SW480 (cell line): ENCODE results near the gene VLDLR.
"Not testable (repeated sequence)": the region's sequence is repeated elsewhere in the genome, so short reads cannot be mapped to it uniquely, and the experiment has no call there.

Source experiments
- DNase-seq: peaks from one replicate; pipeline ENCODE4 v3.0.0-alpha.2; 2016; ENCODE audit warnings: low spot score

Gene VLDLR

DNA sequence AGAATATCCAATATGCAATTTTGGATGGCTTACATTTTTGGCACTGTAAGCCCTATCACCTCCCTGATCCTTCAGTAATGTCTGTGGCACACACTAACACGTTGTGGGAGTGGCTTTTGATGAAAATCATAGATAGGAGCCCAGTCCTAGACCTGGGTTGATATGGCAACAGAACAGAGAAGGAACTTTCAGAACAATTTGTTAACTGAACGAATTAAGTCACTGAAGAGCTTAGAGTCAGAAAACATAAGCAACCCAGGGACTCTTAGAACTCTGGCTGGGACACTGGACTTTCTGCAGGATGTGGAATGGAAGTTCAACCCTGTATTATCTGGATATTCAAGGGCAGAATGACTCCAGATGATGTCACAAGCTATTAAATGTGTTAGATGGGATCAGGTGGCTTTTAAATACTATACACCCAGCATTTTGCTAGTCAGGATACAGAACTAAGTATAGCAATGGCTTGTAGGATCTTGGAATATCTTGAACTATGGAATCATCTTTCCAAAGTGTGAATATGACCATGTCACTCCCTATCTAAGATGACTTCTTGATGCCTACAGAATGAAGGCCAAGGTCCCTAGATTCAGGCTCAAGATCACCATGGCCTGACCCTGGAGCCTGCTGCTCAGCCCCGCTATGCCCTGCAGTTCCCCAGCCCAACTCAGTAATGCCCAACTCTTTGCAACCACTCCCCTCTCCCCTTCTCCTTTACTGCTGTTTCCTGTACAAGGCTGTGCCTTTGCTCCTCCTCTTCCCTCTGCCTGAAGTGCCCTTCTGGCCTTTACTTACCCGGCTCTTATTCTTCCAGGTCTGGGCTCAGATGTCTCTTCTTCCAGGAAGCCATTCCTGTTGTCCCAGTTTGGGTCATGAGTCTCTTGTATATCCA lies 42.8 kb downstream of the VLDLR start:
- DNase-seq, result no peak

- DNase-seq, result no peak
Measured at GRCh38 chr9:2666569-2666968, 45.0 kb downstream of the VLDLR start.

- DNase-seq, result no peak
Measured at GRCh38 chr9:2673161-2673560, 51.6 kb downstream of the VLDLR start.

DNA sequence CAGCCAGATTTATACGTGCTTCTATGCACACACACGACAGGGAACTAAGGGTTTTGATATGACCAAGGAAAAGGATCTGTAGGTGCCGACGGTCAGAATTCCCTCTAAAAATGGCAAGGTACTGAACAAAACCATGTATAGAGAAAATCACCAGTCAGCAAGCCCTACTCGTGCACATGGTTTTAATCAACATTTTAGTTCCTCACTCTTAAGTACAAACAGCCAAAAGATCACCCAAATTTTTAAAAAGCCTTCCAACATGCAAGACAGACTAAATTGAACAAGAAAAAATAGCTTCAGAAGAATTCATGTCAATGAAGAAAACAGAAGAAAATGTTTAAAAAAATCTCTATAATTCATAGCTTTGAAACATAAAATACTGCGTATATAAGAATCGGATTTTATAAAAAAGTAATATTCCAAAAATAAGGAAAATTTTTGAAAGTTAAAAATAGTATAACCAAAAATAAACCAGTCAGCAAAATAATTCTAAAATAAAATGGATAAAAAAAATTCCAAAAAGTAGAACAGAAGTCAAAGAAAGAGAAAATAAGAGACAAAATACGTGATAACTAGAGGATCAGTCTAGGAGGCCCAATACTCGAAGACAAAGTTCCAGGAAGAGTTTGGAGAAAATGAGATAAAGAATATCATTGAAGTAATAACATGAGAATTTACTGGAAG lies 52.7 kb downstream of the VLDLR start:
- DNase-seq, result no peak

GRCh38 chr9:2675834-2676233 lies 54.2 kb downstream of the VLDLR start:
- no peak for DNase-seq

DNA sequence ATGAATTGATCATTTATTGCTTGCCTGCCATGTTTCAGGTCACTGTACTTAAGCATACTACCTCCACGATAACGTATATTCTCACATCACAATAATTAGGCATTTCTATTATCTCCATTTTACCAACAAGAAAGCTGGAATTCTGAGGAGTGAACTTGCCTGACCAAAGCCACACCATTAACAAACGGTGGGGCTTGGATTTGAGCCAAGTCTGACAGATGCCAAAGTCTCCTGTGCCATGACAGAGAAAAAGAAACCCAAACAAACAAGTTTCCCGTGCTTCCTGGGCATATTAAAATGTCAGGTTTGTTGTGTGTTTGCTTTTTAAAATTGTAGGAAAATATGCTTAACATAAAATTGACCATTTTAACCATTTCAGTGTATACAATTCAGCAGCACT lies 54.9 kb downstream of the VLDLR start:
- DNase-seq, result no peak

- DNase-seq, result no peak
Measured at GRCh38 chr9:2677915-2678889, 56.6 kb downstream of the VLDLR start.

- no peak for DNase-seq
Measured at GRCh38 chr9:2679011-2679410, 57.4 kb downstream of the VLDLR start.

DNA sequence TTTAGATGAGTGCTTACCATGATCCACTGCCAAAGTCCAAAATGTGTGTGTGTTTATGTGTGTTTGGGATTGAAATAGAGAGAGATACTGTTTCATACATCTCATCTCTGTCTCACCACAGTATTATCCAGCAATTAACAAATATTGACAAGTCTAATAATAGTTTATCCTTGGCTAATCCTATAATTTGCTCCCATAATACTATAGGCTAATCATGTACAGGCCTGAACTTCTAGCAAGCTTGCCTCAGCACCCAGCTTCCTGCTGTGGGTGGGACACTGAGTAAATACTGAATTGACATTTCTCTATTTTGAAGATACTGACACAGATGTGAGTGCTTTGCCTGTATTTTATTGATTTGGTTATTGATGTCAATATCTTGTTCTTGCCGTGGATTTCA lies 60.4 kb downstream of the VLDLR start:
- DNase-seq, result no peak

- no peak for DNase-seq
Measured at GRCh38 chr9:2686911-2687310, 65.3 kb downstream of the VLDLR start.

DNA sequence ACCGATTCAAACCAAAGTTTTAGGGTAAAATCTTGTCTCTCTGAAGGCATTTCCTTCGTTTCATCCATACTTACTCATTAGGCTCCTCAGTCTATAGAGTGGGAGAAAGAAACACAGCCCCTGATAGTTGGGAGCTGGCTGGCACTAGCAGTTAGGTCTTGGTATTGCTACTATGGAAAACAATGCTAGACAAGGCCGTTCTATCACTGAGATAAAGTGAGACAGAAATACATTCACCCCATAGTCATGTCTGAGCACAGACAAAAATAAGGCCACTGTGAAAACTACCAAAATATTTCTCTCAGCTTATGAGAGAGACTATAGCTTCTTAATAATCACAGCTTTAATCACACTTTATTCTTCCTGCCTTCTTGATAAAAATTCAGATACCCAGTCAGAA lies 67.0 kb downstream of the VLDLR start:
- no peak for DNase-seq

GRCh38 chr9:2691212-2691611 lies 69.6 kb downstream of the VLDLR start:
- DNase-seq, result no peak

- no peak for DNase-seq
Measured at GRCh38 chr9:2691626-2692025, 70.0 kb downstream of the VLDLR start.

DNA sequence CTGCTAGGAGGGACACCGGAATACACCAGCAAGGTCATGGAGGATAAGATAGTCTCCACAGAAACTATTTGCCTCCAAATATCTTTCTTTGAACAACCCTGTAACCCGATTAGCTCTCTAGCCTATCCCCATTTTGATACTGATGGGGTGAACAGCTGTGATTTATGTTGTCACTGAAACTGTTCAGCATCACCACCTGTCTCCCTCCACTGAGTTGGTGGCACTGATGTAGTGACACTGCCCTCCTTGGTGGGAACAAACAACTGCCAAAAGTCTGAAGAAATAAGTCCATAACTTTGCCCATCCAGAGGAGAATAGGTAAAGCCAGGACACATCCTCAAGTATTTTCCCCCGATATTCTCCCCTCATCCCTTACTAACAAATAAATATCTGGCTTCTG lies 71.5 kb downstream of the VLDLR start:
- no peak for DNase-seq

GRCh38 chr9:2697492-2697891 lies 75.9 kb downstream of the VLDLR start:
- DNase-seq, result no peak

DNA sequence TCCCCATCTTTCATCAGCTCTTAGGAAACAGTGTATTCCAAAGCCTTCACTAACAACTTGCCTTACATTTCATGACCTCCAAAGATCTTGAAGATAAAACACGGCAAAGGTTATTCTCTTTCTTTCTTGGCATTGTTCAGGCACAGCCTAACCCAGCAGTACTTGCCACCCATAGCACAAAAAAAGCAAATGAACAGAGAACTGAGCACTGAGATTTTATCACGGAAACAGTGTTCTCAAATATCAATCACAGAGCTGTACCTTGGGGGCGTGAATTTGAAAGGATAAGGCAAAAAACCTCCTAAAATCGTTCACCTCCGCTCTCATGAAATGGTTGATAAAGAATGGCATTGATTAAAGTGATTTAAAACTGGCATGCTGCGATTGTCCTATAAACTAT lies 78.8 kb downstream of the VLDLR start:
- no peak for DNase-seq

- DNase-seq, result no peak
Measured at GRCh38 chr9:2700909-2701550, 79.4 kb downstream of the VLDLR start.

GRCh38 chr9:2704504-2704903 lies 82.9 kb downstream of the VLDLR start:
- DNase-seq, result no peak

GRCh38 chr9:2707256-2707655 lies 85.7 kb downstream of the VLDLR start:
- DNase-seq, result not testable (repeated sequence)
